Right kidney (tissue), 1 donor: ENCODE data around the gene SDK2.

Experiments used
- DNase-seq: peaks from one replicate; pipeline ENCODE4 v3.0.0-alpha.2; 2016

SDK2 gene

DNA sequence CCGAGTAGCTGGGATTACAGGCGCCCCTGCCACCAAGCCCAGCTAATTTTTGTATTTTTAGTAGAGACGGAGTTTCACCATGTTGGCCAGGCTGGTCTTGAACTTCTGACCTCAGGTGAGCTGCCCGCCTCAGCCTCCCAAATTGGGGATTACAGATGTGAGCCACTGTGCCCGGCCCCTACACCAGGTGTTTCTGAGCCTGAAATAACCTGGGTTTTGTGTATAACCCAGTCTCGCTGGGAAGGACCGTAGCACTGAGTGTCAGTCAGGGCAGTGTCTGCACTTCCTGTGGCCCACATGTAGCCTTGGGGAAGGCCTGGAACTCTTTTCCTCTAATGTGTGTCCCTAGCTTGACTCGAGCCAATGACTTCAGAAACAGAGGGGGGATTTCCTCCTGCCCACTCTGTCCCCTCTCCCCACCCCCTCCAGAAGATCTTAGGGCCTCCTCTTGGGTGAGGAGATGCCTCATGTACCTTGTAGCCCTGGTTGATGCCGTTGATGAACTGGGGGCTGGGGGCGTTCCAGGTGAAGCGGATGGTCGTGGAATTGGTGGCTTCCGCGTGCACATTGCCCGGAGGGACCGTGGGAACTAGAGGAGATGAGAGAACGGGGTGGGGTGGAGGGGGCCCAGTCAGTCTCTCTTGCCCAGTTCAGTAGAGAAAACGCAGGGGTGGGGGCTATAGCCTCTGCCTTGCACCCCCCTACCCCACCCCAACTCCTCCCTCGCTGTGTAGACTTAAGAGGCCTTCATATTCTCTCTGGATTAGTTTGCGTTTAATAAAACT, 229.9 kb downstream of the SDK2 start:
- DNase-seq, result no peak

DNA sequence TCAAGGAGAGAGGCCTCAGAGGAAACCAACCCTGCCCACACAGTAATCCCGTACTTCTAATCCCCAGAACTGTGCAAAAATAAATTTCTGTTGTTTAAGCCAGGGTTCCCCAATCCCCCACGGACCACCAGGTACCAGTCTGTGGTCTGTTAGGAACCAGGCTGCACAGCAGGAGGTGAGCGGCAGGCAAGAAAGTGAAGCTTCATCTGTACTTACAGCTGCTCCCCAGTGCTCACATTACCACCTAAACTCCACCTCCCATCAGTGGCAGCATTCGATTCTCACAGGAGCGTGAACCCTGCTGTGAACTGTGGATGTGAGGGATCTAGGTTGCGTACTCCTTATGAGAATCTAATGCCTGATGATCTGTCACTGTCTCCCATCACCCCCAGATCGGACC, 231.3 kb downstream of the SDK2 start:
- no peak for DNase-seq

DNA sequence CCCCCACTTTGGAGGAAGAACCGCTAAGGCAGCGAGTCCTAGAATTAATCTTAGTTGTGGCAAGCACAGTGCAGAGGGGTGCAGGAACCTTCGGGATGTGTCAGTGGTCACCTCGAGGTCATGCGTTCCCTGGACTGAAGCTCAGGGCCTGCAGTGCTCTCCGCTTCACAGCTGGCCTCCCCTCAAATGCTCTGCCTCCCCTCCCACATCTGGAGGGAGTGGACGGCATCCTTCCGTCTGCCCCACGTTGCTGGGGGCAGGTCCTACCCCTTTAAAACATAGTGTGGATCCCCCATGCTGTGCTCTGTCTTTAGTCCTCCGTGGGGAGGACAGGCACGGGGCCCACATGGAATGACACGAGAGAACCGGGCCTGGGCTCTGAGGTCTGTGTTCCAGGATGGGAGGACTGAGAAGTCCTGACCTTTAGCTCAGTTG, 232.9 kb downstream of the SDK2 start:
- peak; percentile 46 for DNase-seq

DNA sequence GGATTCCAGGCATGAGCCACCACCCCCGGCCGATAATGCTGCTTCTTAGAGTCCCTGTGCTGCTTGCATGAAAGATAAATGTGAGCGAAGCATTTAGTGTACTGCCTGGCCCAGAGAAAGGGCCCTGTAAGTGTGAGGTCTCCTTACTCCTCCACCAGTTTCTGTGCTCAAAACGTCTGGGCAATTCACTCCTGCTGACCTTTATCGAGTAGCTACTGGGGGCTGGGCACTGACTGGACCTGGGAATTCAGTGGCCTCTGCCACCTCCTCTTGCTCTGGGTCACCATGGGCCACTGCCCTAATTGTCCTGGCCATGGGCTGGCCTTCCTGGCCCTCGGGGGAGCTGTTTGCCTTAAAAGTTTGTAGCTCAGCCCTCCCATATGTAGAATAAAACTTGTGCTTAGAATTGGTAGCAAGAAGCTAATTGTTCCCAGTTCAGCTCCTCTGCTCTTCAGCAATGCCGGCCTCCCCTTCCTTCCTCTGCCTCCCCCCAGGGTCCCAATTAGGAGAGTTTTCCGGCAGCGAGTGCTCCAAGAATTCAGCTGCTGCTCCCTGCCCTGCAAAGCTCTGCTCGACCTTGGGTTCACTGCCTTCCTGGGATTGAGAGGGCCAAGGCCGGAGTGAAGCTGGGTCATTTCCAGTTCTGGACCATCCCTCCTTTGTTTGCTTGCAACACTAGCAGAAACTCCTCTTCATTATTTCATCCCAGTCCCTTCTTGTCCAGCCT, 233.5 kb downstream of the SDK2 start:
- DNase-seq, result peak; percentile 52

DNA sequence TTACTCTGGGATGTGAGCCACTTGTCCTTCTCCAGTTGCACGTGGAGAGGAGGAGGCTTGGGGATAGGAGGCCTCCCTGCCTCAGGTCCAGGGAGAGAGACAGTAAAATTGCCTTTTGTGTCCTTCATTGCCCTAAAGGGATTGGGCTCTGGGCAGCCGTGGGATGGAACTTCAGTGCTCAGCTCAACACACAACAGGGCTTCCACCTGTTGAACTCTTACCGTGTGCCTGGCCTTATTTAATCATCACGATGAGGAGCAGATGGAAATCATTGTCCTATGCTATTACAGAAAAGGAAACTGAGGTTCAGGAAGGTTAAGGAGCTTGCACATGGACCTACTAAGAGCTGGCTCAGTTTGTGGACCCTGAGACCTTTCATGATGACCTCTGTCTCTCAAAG, 240.0 kb downstream of the SDK2 start:
- DNase-seq, result no peak

DNA sequence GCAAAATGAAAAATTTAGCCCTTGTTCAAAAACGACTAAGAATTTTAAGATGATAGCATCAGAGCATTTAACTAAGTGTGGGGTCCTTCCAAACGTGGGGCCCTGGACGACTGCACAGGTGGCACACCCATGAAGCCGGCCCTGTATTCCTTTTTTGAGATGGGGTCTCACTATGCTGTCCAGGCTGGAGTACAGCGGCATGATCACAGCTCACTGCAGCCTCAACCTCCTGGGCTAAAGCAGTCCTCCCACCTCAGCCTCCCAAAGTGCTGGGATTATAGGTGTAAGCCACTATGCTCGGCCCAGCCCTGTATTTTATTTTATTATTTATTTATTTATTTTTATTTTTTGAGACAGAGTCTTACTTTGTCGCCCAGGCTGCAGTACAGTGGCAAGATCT, 241.8 kb downstream of the SDK2 start:
- no peak for DNase-seq

DNA sequence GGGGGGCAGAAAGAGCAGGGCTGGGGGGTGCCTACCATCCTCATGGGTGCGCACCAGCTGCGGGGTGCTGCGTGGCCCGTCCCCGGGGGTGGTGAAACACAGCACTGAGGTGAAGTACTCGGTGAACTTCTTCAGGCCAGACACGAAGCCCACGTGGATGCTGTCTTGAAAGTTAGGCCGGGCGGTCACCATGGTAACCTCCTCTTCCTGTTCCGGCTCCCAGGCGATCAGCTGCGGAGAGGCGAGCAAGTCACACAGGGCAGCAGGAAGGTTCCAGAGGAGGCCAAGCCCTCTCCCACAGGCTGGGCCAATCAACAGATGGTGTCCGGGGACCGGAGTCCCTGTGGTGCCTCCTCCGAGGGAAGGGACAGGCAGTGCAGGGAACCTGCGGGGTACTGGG, 242.3 kb downstream of the SDK2 start:
- DNase-seq, result no peak

DNA sequence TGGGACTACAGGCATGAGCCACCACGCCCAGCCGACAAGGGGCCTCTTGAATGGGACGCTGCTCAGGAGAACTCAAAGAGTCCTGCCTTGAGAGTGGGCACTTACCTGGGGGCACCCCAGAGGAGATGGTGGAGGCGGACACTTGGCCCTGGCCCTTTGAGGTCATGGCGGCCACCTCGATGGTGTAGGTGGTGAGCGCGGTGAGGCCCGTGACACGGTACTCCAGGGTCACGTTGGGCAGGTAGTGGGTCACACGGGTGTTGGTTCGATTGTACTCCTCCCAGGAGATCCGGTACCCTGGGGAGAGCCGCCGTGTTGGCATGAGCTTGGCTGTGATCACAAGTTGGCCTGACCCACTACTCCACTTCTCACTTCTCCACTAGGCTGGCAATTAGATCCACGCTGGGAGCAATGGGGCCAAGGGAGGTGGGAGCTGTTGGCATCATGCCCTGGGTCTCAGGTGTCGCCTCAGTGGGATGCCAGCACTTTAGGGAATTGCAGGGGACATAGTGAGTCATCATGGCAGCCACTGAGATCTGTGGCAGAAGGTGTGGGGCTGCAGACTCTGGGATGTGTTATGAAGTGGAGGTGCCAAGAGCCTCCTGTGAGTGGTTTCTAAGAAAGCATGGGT, 243.2 kb downstream of the SDK2 start:
- DNase-seq, result no peak

DNA sequence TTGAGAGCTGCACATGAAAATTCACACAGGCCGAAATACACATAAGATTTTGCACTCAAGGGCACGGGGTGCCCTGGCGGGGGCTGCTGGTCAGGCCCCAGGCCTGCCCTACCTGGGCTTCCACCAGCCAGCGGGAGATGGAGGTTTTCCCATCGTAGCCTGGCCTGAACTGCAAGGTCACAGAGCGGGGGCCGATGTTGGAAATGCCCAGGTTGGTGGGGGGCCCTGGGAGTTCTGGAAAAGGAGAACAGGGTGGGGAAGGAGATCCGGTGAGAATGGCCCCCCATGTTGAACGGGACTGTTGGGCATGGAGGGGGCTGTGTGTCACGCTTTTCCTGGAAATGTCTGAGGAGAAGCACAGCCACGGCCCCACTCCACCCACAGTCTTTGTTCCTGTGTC, 245.2 kb downstream of the SDK2 start:
- DNase-seq, result no peak

DNA sequence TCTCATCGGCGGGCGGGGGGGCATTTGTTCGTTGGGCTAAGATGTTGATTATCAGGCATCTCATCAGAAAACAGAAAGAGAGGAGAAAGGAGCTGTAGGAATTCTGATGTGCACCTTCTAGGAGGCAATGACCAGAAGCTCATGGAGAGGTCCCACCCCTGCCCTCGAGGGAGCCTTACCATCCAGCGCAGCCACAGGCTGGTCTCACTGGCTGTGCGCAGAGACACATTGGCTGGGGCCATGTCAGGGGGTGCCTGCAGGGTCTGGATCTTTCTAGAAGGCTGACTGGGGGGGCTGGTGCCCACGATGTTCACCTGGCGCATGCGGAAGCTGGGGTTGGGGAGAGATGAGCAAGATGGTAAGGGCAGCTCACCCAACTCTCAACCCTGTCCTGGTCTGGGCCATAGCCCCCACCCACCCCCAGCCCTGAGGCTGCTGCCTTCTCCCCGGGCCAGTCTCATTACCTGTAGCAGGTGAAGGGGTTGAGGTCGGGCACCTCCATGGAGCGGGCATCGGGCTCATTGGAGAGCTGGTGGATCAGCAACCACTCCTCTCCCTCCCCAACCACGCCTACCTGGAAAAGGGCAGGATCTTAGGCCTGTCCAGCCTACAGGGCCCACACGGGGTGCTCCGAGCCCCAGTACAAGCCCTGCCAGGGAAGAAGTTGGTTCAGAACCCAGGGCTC, 246.2 kb downstream of the SDK2 start:
- DNase-seq, result no peak

DNA sequence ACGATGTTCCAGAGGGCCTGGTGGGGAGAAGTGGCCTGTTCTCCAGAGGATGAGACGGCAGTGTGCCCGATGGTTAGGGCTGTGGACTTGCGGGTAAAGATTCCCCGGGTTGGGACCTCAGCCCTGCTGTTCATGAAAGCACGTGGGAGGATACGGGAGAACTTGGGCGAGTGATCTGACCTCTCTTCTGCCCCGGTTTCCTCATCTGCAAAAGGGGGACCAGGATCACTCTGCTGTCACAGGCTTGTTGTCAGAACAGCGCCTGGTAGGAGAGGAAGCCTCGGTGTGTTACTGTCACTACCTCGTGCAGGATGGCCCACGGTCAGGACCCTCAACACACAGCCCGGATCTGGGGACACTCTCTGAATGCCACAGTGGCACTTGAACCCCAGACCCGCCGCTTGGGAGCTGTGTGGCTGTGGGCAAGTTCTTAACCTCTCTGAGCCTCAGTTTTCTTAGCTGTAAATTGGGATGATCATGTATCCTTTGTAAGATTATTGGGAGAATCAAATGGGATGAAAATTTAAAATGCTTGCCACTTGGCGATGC, 246.9 kb downstream of the SDK2 start:
- no peak for DNase-seq

DNA sequence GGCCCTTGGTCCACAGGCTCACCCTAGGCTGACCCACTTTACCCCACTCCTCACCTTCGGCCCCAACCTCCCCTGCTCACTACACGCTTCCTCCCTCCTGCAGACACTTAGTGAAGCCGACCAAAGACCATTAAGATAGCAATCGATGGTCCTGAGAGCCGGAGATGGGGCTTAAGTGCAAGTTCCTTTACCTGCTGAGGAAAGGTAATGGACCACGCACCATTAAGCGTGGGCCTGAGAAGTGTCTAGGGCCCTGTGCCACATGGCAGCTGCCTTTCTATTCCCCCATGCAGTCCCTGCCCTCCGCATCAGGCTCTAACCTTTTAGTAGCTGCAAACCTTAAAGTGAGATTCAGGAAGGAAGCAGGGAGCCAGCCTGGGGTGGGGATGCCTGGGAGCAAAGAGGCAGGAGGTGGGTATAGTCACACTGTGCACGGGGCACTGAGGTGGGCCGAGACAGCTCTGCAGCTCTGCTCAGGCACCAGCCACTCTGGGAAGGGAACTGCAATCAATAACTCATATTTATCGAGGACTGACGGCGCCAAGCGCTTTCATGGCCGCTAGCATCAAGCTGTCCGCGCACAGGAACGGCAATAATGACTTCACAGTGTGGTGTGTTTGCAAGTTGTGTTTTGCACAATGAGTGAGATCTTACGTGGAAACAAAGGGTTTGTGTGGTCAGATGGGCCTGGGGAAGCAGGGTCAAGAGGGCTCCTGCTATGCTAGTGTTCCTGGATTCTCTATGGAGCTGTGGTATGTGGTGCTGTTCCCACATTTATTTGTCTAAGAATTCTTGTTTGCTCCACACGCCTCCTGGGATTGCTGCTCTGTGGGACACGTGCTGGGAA, 247.6 kb downstream of the SDK2 start:
- DNase-seq, result no peak

DNA sequence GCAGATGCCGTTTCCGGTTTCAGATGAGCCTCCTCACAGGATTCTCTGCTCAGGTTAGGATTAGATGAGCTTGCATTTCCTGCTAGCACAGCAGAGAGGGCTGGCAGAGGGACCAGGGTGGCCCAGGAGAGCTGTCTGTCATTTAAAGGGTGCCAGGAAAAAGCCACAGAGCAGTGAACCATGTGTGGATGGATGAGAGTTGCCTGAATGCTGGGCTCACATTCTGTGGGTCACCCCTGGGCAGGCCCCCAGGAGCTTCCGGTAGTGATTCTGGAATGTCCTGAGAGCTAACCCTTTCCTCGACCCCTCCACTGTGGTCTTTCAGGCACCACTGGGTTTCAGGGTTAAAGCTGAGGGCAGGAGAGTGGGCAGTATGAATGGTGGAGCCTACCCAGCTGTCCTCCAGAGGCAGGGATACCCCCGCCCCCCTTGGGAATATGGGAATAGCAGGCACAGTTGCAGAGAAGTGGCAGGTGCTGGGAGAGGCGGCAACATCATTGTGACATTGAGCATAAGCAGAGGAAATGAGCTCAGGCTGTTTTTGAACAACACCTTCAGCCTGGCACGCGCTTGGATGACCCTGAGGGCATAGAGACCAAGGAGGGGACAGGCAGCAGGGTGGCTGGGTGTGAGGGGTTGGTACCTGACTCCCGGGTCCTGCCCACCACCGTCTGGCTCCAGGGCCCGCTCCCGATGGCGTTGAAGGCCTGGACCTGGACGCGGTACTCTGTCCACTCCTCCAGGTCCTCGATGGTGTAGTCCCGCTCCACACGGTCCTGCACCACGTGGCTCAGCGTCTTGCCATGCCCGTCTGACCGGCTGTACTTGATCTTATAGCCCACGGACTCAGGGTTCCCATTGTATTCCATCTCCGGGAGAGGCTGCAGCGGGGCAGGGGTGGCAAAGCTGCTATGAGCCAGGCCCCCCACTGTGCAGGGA, 249.5 kb downstream of the SDK2 start:
- no peak for DNase-seq

DNA sequence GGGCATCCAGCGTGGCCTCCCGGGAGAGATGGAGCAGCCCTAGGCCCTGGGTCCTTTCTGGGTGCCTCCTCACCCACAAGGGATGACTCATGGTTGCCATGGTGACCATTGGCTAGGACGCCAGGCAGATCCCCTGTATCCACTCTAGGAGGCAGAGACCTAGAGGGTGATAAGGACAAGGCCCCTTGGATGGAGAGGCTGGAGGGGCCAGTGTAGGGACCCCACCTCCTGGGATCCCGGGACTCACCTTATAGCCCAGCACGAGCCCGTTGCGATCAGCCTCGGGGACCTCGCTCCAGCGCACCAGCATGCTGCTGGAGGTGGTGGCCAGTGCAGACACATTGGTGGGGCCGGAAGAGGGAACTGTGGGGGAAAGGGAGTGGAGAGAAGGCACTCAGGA, 250.3 kb downstream of the SDK2 start:
- DNase-seq, result no peak

DNA sequence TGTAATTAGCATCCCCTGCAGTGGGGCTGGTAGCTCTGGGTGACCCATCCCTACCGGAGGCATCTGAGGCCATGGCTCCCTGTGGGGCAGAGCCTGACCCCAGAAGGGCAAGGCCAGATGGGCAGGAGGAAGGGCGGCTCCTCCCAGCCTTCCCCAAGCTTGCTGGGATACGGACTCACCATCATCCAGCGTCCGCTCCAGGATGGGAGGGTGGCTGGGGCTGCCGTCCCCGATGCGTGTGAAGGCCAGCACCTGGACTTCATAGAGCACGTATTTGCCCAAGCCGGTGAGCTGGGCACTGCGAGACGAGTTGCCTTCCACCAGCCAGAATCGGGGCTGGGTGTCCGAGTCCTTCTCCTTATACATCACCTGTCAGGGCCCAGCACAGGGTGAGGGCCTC, 250.9 kb downstream of the SDK2 start:
- no peak for DNase-seq

DNA sequence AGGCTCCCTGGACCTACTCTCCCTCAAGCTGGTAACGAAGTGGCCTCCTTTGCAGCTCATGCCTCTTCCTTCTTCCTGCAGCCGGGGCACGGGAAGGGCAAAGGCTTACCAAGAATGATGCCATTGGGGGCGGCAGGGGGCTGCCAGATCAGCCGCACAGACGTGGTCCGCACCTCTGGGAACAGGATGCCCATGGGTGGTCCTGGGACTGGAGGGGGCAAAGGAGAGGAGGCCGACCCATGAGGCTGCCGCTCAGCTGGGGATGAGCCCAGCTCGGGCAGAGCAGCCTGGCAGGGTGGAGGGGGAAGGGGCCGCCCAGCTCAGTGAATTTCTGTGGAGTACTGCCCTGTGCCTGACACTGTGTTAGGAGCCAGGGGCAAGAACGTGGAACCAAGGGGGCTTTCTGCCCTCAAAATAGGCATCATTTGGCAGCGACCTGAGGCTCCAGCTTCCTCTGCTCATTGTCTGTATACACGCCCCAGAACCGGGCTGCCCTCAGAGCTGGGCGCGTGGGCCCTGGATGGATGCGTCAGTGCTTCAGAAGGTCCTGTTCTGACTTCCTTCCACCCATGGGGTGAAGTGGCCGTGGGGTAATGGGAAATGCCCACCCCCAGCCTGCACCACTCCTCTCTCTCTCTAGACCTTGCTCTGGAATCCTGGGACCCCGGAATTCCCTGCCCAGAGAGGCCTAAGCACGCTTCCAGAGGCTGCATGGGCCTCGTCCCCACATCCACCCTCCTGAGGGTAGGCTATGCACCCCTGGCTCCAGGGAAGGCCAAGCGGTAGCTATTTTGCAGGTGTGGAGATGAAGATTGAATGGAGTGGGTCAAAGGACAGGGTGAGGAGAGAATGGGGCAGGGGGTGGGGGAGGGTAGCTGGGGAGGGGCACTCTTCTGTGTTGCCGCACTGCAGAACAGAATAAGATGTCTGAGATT, 252.6 kb downstream of the SDK2 start:
- DNase-seq, result no peak

DNA sequence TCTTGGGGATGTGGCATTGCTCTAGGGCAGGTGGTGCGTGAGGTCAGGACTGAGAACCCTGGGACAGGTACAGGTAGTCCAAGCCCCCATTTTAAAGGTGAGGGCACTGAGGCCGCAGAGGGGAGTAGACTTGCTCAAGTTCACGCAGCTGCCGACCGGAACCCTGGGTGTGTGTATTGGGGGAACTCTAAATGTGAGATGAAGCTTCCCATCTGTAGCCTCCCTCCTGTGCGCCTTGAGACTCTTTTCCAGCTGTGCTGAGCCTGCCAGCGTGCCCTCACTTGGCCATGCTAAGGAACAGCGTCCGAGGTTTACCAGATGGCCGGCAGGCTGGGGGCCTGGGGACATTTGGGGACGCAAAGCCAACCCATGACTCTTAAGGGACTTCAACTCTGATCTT, 253.4 kb downstream of the SDK2 start:
- DNase-seq, result no peak

DNA sequence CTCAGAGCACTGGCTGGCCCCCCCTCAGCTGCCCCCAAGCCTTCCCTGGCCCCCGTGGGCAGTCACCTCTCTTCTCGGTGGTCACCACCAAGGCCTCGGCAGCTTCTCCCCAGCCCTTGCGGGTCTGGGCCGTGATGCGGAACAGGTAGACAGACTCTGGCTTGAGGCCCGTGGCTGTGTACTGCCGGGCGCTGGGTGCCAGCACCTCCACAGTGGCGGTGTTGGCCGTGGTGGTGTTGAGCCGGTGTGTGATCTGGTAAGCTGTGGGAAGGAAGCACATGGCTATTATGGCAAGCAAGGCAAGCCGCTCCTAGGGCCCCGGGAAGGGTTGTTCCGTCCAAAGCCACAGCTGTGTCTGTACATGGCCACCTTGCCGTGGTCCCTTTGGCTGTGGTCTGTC, 254.0 kb downstream of the SDK2 start:
- DNase-seq, result no peak

DNA sequence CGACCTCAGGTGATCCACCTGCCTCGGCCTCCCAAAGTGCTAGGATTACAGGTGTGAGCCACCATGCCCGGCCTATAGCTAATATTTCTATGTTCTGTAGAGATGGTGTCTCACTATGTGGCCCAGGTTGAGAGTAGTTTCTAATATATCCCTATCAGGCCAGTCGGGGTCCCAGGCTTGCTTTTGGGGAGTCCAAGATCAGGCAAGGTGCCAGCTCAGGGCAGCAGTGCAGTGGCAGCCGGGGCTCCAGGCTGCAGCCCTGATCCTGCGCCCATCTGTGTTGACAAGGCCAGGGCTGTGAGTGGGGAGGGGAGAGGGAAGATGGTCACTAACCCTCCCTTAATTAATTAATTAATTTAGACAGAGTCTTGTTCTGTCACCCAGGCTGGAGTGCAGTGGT, 254.8 kb downstream of the SDK2 start:
- DNase-seq, result no peak

DNA sequence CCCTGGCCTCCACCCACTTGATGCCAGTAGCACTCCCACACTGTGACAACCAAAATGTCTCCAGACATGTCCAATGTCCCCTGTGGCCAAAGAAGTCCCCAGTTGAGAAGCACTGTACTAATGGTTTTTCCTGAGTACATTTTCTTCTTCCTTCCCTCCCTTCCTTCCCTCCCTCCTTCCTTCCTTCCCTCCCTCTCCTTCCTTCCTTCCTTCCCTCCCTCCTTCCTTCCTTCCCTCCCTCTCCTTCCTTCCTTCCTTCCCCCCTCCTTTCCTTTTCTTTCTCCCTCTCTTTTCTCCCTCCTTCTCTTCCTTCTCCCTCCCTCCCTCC, 255.7 kb downstream of the SDK2 start:
- DNase-seq, result no peak
